Stimulated activated naive B cell treated with anti-CD40 and anti-IgM and Interleukin-4, amounts not matched to agents 10 μg/mL and 1 μg/mL and 100 μg/mL, for 72 hours (primary cell): ENCODE data around the gene GLO1.

Experiments
- ATAC-seq, 2 donors: fragments of 150-1000 bp; cut with Tn5 transposase; replicated peaks; 2 replicates each; pipeline ENCODE4 v1.10.0; 2021; ENCODE audit warnings: moderate library complexity in 1 of 2
- DNase-seq: peaks from one replicate; pipeline ENCODE4 v3.0.0; 2021
- H3K27ac Mint-ChIP-seq: one replicate; pipeline ENCODE4 v1.8.0; 2022; ENCODE audit warnings: mild to moderate bottlenecking, mixed read lengths
- H3K27me3 Mint-ChIP-seq, 2 donors: one replicate each; pipeline ENCODE4 v1.8.0; 2022; ENCODE audit warnings: mixed read lengths in 2 of 2
- H3K36me3 Mint-ChIP-seq, 2 donors: one replicate each; pipeline ENCODE4 v1.8.0; 2022; ENCODE audit warnings: mixed read lengths in 2 of 2, mild to moderate bottlenecking in 1 of 2
- H3K4me1 Mint-ChIP-seq, 2 donors: one replicate each; pipeline ENCODE4 v1.8.0; 2022; ENCODE audit warnings: mixed read lengths in 2 of 2, mild to moderate bottlenecking in 1 of 2
- H3K4me3 Mint-ChIP-seq, 2 donors: one replicate each; pipeline ENCODE4 v1.8.0; 2022; ENCODE audit warnings: mild to moderate bottlenecking in 2 of 2, mixed read lengths in 2 of 2, moderate library complexity in 1 of 2
- H3K9me3 Mint-ChIP-seq, 2 donors: one replicate each; pipeline ENCODE4 v1.8.0; 2022; ENCODE audit warnings: mixed read lengths in 2 of 2, mild to moderate bottlenecking in 1 of 2

GLO1 gene

DNA sequence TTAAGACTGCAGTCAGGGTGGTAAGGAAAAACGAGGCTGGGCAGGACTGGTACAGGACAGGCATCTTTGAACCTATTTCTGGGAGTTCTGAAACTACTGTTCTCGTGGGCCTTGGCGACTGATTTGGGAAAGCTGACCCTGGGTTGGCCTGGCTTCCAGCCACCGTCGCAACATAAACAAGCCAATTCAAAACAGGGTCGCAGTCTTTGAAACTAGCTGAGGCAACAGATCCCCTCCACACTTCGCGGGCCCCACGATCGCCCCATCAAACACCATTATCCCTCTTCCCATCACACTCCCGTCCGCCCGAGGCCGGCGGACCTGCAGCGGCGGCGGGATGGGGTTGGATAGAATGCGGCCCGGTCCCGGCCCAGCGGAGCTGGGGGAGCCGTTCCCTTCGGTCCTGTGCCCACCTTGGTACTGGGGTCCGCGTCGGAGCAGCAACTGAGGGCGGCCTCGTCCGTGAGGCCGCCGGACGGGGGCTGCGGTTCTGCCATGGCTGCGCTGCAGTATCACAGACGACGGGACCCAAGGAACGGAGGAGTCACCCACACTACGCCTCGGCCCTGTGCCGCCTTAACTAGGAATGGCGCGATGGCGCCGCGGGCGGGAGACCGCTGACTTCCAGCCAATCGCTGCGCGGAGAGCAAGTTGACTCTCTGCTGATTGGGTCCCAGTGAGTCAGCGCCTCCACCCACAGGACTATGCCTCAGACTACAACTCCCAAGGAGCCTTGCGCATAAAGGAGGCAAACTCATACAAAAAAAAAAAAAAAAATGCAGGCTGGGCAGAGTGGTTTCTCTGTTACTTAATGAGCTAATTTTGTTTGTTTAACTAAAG lies at the start of gene GLO1:
Gene GLO1 (minus strand): TSS at position 588 of the 840 bp plus-strand sequence. CDS start 91 bp downstream, at position 497.
- DNase-seq = peak; percentile 95
- ATAC-seq = peak; percentile 100
- peak within 1 kb of the TSS; percentile 98 for H3K27ac Mint-ChIP-seq
- peaks cover 23 to 35% of the 10 kb centered on the region in 2 donors for H3K36me3 Mint-ChIP-seq
- H3K9me3 Mint-ChIP-seq = peaks cover 10 to 13% of the 10 kb centered on the region in 2 donors
- peak within 1 kb of the TSS; percentile 90 to 96 for H3K4me3 Mint-ChIP-seq
- H3K27me3 Mint-ChIP-seq = peaks cover 9 to 18% of the 10 kb centered on the region in 2 donors
- peaks cover 22 to 31% of the 10 kb centered on the region in 2 donors for H3K4me1 Mint-ChIP-seq

DNA sequence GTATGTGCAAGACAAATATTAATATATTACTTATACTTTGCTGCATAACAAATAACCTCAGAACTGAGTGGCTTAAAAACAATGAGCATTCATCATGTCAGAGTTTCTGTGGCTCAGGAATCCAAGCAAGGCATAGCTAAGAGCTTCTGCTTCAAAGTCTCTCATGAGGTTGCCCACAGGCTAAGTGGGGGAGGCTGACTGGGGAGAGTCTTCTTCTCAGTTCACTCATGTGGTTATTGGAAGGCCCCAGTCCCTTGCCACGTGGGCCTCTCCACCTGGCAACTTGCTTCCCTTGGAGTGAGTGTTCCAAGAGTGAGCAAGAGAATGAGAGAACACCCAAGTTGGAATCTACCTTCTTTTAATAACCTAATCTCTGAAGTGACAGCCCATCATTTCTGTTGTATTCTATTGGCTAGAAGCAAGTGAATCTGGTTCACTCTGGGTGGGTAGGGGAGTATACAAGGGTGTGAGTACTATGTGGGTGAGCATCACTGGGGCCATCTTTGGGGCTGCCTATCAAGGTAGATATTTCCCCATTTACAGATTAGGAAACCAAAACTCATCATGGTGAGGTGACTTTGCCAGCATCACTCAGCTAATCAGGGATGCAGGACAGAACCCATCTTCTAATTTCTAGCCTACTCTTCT lies 48.1 kb upstream of the GLO1 start:
- DNase-seq (no peak), ATAC-seq (no peak)
- Mint-ChIP-seq H3K36me3 (no peaks in the 10 kb centered on the region), H3K27ac (no peak overlapping the region), H3K4me1 (no peaks in the 10 kb centered on the region), H3K4me3 (no peak overlapping the region), H3K27me3 (peaks cover 5 to 22% of the 10 kb centered on the region in 2 donors), H3K9me3 (no peaks in the 10 kb centered on the region)

DNA sequence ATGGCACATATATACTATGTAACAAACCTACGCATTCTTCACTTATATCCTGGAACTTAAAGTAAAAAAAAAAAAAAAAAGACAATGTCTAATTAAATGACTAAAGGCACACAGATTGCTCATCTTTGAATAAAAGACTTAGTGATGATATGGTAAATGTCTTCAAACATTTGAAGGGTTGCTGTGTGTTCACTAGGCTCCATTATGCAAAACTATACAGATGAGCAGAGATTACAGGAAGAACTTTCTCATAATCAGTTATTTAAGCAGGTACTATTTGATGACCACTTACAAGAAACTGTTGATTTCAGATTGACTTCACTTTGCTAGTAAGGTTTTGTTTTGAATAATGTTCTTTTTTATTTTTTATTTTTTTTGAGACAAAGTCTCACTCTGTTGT lies 46.5 kb upstream of the GLO1 start:
- no peak for ATAC-seq
- H3K9me3 Mint-ChIP-seq = no peaks in the 10 kb centered on the region
- no peaks in the 10 kb centered on the region for H3K36me3 Mint-ChIP-seq
- no peak overlapping the region for H3K27ac Mint-ChIP-seq
- H3K27me3 Mint-ChIP-seq = peaks cover 5 to 32% of the 10 kb centered on the region in 2 donors
- DNase-seq = no peak
- no peaks in the 10 kb centered on the region for H3K4me1 Mint-ChIP-seq
- H3K4me3 Mint-ChIP-seq = no peak overlapping the region

DNA sequence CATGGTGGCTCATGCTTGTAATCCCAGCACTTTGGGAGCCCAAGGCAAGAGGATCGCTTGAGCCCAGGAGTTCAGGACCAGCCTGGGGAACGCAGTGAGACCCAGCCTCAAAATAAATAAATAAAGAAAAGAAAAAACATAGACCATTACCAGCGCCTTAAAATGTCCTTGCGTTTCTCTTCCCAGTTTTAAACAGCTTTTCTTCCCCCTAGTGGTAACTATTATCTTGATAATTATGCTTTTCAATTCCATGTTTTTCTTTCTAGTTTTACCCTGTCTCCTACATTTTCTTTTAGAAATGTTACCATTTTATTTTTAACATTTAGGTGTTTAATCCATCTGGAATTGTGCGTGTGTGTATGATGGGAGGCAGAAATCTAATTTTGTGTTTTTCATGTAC lies 36.6 kb upstream of the GLO1 start:
- DNase-seq (no peak), ATAC-seq (no peak)
- H3K27me3 Mint-ChIP-seq = peaks cover 11 to 20% of the 10 kb centered on the region in 2 donors
- H3K4me1 Mint-ChIP-seq = no peaks in the 10 kb centered on the region
- peaks cover 4 to 5% of the 10 kb centered on the region in 2 donors for H3K9me3 Mint-ChIP-seq
- H3K4me3 Mint-ChIP-seq = no peak overlapping the region
- no peaks in the 10 kb centered on the region for H3K36me3 Mint-ChIP-seq
- no peak overlapping the region for H3K27ac Mint-ChIP-seq

DNA sequence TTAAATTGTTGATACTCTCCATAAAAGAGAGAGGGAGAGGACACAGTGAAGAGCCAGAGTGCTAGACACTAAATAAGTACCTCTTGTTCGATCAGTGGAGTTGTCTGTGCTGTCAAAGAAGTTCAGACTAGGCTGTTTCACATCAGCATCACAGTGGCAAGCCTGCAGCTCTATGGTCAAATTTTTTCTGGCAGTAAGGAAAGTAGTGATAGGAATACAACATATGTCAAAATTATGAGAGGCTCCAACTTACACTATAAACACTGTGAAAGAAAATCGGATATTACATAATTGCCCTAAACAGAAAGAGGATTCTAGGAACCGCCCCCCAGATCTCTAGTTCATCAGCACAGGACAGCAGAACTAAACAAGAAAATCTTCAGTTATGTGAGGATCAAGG lies 35.3 kb upstream of the GLO1 start:
- Mint-ChIP-seq H3K27ac (no peak overlapping the region), H3K4me3 (no peak overlapping the region), H3K36me3 (peaks cover 2% of the 10 kb centered on the region in 2 donors), H3K9me3 (peaks cover 4 to 5% of the 10 kb centered on the region in 2 donors), H3K27me3 (peaks cover 16 to 20% of the 10 kb centered on the region in 2 donors), H3K4me1 (no peaks in the 10 kb centered on the region)
- DNase-seq = no peak
- no peak for ATAC-seq

DNA sequence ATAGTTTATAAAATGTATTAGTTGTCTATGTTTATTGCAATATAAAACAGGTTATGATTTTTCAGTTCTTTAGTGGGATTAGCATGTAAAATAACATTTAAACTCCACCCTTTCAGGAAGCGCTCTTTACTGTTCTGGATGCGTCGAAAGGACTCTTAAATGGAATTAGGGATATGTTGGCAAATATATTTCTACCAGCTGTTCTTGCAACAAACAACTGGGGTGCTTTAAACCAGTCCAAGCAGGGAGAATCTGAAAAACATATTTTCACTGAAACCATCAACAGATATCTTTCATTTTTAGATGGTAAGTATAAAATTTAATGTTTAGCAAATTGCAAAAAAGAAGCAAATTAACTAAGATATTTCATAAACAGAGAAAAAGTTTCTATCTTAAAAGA lies 34.0 kb upstream of the GLO1 start:
- H3K27me3 Mint-ChIP-seq = peaks cover 19 to 27% of the 10 kb centered on the region in 2 donors
- no peak overlapping the region for H3K27ac Mint-ChIP-seq
- peaks cover 3% of the 10 kb centered on the region in 2 donors for H3K36me3 Mint-ChIP-seq
- ATAC-seq (no peak), DNase-seq (no peak)
- no peak overlapping the region for H3K4me3 Mint-ChIP-seq
- no peaks in the 10 kb centered on the region for H3K4me1 Mint-ChIP-seq
- H3K9me3 Mint-ChIP-seq = peaks cover 4 to 5% of the 10 kb centered on the region in 2 donors

DNA sequence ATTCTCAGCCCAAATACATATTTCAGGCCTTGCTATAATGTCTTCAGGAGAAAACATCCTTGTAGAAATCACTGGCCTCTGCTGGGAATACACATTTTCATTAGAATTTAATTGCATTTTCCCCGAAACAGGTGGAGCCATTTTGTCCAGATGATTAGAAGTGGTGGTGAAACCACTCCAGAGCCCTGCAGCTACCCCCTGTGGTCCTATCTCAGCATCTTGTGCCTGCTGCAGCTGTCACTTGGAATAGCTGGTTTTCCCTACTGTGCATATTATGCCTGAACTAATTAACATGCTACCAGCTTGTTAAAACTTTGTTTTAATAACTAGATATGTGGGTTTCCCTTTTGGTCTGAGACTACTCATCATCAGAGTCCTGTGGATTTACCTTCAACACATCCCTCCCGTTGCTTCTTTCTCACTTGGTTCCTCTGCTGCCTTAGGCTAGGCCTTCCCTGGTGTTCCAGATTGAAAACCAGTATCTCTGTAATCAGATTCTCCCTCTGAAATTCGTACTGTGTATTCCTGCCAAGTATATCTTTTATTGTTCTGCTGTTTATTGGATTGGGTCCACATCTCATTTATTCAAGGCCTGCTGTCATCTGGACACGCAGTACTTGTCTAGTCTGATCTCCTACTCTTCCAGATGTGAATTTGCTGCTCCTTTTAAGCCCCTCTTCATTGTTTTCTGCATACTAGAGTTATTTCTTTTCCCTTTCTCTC lies 27.4 kb upstream of the GLO1 start:
- Mint-ChIP-seq H3K4me1 (no peaks in the 10 kb centered on the region), H3K9me3 (peaks cover 1 to 2% of the 10 kb centered on the region in 2 donors), H3K27ac (no peak overlapping the region), H3K36me3 (peaks cover 3% of the 10 kb centered on the region in 2 donors), H3K27me3 (peaks cover 8 to 13% of the 10 kb centered on the region in 2 donors), H3K4me3 (no peak overlapping the region)
- ATAC-seq (no peak), DNase-seq (no peak)

DNA sequence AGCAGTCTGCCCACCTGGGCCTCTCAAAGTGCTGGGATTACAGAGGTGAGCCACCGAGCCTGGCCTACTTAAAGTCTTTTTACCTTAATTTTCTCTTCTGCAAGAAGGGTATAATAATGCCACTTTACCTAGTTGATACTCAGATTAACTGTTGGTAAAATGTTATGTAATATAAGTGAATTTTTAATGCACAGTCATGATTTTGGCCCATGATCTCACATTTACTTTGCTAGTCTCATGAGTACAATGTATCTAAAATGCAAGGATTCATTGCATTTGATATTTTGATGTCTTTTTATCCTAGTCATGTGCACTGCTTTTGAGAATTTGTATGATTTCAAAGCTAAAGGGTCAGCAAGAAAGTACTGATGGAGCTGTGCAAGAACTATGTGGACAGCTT lies 25.3 kb upstream of the GLO1 start:
- no peak for DNase-seq

DNA sequence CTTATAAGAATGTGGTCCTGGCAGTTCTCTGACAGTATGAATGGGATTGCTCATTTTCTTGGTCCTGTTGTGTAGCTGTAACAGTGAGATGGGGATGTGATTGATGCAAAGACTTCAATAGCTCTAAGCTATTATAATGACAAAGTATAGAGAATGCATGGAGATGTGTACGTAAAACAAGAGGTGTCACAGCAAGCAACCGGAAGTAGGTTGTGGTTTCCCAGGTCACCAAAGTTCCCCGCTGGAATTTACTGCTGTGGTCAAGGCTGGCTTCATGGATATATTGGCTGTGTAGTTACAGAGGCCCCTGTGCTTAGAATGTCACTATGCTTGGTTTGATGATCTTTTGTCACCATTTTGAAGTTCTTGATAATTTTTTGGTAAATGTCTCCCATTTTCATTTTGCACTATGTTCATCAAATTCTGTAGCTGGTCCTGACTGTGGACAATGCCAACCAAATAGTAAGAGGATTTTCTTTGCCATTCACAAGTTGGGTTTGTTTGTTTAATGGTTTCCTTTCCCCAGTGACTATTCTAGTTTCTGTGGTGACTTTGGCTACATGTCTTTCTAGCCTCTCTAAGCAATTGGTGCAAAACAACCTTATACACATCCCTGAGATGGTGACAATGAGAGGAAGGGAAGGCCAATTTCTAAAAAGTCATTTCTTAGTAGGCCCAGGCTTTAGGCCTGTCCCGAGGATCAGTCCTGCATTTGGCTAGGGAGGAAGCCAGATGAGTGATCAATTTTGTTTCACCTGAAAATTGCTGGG lies 22.7 kb upstream of the GLO1 start:
- no peaks in the 10 kb centered on the region for H3K4me1 Mint-ChIP-seq
- H3K36me3 Mint-ChIP-seq = peaks cover 0 to 3% of the 10 kb centered on the region in 2 donors
- no peak for DNase-seq
- no peak overlapping the region for H3K4me3 Mint-ChIP-seq
- H3K9me3 Mint-ChIP-seq = peaks cover 3% of the 10 kb centered on the region in 2 donors
- peaks cover 11 to 20% of the 10 kb centered on the region in 2 donors for H3K27me3 Mint-ChIP-seq
- no peak for ATAC-seq
- H3K27ac Mint-ChIP-seq = no peak overlapping the region

More for the DNA sequence above, 25.3 kb upstream of the GLO1 start:
- Mint-ChIP-seq H3K27me3 (peaks cover 2 to 6% of the 10 kb centered on the region in 2 donors), H3K36me3 (peaks cover under 1% of the 10 kb centered on the region in 2 donors), H3K9me3 (no peaks in the 10 kb centered on the region), H3K27ac (no peak overlapping the region), H3K4me3 (no peak overlapping the region), H3K4me1 (no peaks in the 10 kb centered on the region)
- ATAC-seq = no peak

DNA sequence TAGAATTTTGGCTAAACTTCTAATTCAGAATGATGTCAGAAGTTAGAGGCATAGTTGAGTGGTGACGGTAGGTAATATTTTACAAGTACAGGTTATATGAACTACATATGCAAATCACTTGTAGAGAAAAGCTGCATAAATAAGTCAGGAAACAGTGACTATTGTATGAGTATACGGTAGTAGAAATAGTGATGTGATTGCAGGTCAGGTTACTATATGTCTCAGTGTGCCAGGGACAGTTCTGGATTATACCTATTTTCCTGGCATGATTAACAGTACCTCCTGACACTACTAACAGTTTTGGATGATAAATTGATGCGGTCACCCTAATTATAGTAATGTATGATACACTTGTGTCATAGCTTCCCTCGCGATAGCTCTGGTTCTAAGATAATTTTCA lies 21.4 kb upstream of the GLO1 start:
- no peak overlapping the region for H3K4me3 Mint-ChIP-seq
- no peaks in the 10 kb centered on the region for H3K4me1 Mint-ChIP-seq
- peaks cover 0 to 7% of the 10 kb centered on the region in 2 donors for H3K36me3 Mint-ChIP-seq
- DNase-seq (no peak), ATAC-seq (no peak)
- no peak overlapping the region for H3K27ac Mint-ChIP-seq
- H3K27me3 Mint-ChIP-seq = peaks cover 20 to 24% of the 10 kb centered on the region in 2 donors
- peaks cover 6% of the 10 kb centered on the region in 2 donors for H3K9me3 Mint-ChIP-seq

DNA sequence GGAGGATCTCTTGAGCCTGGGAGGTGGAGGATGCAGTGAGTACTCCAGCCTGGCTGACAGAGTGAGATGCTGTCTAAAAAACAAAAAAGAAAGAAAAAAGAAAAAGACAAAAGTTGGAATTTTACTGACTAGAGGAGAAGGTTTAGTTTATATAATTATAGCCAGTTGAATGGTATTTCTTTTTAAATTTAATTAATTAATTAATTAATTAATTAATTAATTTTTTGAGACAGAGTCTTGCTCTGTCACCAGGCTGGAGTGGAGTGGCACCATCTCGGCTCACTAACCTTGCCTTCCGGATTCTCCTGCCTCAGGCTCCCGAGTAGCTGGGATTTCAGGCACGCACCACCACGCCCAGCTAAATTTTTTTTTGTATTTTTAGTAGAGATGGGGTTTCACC lies 20.8 kb upstream of the GLO1 start:
- no peak overlapping the region for H3K27ac Mint-ChIP-seq
- no peak for DNase-seq
- ATAC-seq = no peak
- H3K27me3 Mint-ChIP-seq = peaks cover 22 to 28% of the 10 kb centered on the region in 2 donors
- H3K9me3 Mint-ChIP-seq = peaks cover 6% of the 10 kb centered on the region in 2 donors
- peaks cover 0 to 7% of the 10 kb centered on the region in 2 donors for H3K36me3 Mint-ChIP-seq
- H3K4me3 Mint-ChIP-seq = no peak overlapping the region
- H3K4me1 Mint-ChIP-seq = no peaks in the 10 kb centered on the region

DNA sequence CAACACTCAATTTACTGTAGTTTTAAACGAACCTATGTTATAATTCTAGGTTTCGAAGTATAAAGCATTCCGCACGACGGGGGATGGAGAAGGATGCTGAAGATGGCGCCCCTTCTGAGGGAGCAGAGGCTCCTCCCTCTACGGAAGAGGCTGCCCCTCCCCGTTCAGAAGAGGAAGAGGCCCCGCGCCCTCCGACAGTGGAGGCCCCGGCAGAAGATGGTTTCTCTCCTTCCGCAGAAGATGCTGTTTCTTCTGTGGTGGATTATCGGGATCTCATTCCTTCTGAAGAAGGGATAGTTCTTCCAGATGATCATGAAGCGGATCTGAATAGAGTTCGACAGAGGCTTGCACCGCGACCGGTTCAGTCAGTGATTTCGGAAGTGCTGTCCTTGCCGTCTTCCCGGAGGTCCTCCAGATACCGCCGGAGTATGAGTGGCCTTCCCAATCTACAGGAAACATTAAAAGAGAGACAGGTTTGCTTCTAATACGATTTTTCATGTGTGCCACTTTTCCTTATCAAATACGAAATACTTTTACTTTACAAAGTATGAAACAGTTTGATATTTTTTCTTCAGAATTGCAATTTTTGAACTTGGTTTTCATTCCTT lies 19.9 kb upstream of the GLO1 start:
- no peaks in the 10 kb centered on the region for H3K4me1 Mint-ChIP-seq
- no peak overlapping the region for H3K27ac Mint-ChIP-seq
- H3K27me3 Mint-ChIP-seq = peaks cover 24 to 31% of the 10 kb centered on the region in 2 donors
- DNase-seq (no peak), ATAC-seq (no peak)
- peaks cover 0 to 7% of the 10 kb centered on the region in 2 donors for H3K36me3 Mint-ChIP-seq
- H3K9me3 Mint-ChIP-seq = peaks cover 6% of the 10 kb centered on the region in 2 donors
- no peak overlapping the region for H3K4me3 Mint-ChIP-seq

DNA sequence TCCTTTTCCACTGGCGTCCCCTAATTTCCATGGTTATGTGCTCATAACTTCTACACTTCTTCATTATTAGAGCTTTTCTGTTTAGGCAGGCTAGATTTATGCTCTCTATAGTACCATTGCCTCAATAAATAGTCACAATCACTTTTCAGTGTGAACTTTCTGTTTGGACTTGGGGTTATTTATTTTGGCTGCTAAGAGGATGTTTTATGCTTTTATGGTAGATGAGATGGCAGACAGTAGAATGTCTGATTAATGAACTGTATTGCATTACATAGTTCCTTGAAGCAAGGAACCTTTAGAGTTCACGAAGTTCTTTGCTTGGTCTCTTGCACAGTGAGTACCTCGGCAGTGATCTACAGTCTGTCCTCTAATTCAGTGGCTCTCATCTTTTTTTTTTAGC lies 19.1 kb upstream of the GLO1 start:
- Mint-ChIP-seq H3K4me1 (no peaks in the 10 kb centered on the region), H3K36me3 (peaks cover 0 to 7% of the 10 kb centered on the region in 2 donors), H3K27ac (no peak overlapping the region), H3K27me3 (peaks cover 25 to 31% of the 10 kb centered on the region in 2 donors), H3K9me3 (peaks cover 6% of the 10 kb centered on the region in 2 donors), H3K4me3 (no peak overlapping the region)
- DNase-seq = no peak
- ATAC-seq = no peak
